GM12878 (cell line): ENCODE measurements around the gene MYO7A. TPM values are rescaled to one million over a fixed set of nuclear protein-coding genes. Genes with fewer than 3 reads are reported as not detected.

Source experiments
- ATAC-seq: fragments of 200-7000 bp; cut with Tn5 transposase; 3 replicates; pipeline ENCODE4 v1.9.1; 2020; ENCODE audit warnings: mild to moderate bottlenecking, moderate library complexity
- BruUV-seq: library from RNA; stranded (reverse); fragments of 400-500 nt; replicated peaks from 2 replicates; lab custom pipeline; 2021; lab: Mats Ljungman, UMichigan
- CTCF ChIA-PET: fragments of 300-600 bp; sonication (Branson Sonifier 250); formaldehyde crosslinking; extraction: SDS; loops from one replicate; lab custom pipeline; 2021; ENCODE audit warnings: inconsistent platforms; lab: Yijun Ruan, JAX
- POLR2A ChIA-PET: fragments of 350-600 bp; formaldehyde crosslinking; extraction: SDS; loops from one replicate; lab custom pipeline; 2021; ENCODE audit warnings: inconsistent platforms; lab: Charles Lee
- RAD21 ChIA-PET: fragments of 300-600 bp; sonication (Branson Sonifier 250); formaldehyde crosslinking; loops from one replicate; lab custom pipeline; 2023; ENCODE audit warnings: antibody characterized with exemption; ENCODE audit not compliant: unreplicated experiment; lab: Charles Lee
- SMC1A ChIA-PET: fragments of 300-600 bp; sonication (Branson Sonifier 250); formaldehyde crosslinking; loops from one replicate; lab custom pipeline; 2023; ENCODE audit not compliant: unreplicated experiment, uncharacterized antibody; lab: Charles Lee
- DNase-seq: peaks from one replicate; pipeline ENCODE4 v3.0.0-alpha.2; 2011; ENCODE audit warnings: low read depth, low spot score
- FAIRE-seq: peaks from 3 replicates; lab custom pipeline; 2011; peaks lifted over from hg19 to GRCh38; lab: Jason Lieb, UNC
- H2AFZ ChIP-seq: 2 replicates; pipeline ENCODE4 v1.6.0; 2011; ENCODE audit warnings: low read depth, low read length, control low read depth; ENCODE audit not compliant: control insufficient read depth
- H3K27ac ChIP-seq: 2 replicates; pipeline ENCODE4 v1.5.1; 2011; ENCODE audit warnings: control low read depth; ENCODE audit not compliant: control insufficient read depth, insufficient read depth
- H3K27me3 ChIP-seq, 2 experiments: replicated peaks in 1 of 2; 2 replicates each; pipeline versions ENCODE4 v1.6.0 to v1.6.1; 2011; ENCODE audit warnings: low read length in 1 of 2; ENCODE audit not compliant: control insufficient read depth in 2 of 2, insufficient read depth in 2 of 2
- H3K36me3 ChIP-seq, 2 experiments: 2 replicates each; pipeline ENCODE4 v1.5.1; 2011; ENCODE audit warnings: low read length in 1 of 2; ENCODE audit not compliant: control insufficient read depth in 2 of 2, insufficient read depth in 2 of 2
- H3K4me1 ChIP-seq: 2 replicates; pipeline ENCODE4 v1.6.1; 2011; ENCODE audit warnings: mild to moderate bottlenecking, low read length, moderate library complexity, mixed read lengths; ENCODE audit not compliant: control insufficient read depth, insufficient read depth
- H3K4me2 ChIP-seq: 2 replicates; pipeline ENCODE4 v1.6.0; 2011; ENCODE audit warnings: control low read depth; ENCODE audit not compliant: control insufficient read depth, insufficient read depth
- H3K4me3 ChIP-seq: fragments of 200-600 bp; sonication (generic); 2 replicates; pipeline ENCODE4 v1.5.1; 2016
- H3K79me2 ChIP-seq: 2 replicates; pipeline ENCODE4 v1.6.0; 2011; ENCODE audit warnings: low read length; ENCODE audit not compliant: control insufficient read depth, insufficient read depth
- H3K9ac ChIP-seq: 2 replicates; pipeline ENCODE4 v1.8.0; 2011; ENCODE audit warnings: low read length, control low read depth, mixed read lengths; ENCODE audit not compliant: control insufficient read depth, insufficient read depth
- H3K9me3 ChIP-seq: replicated peaks from 3 replicates; pipeline ENCODE4 v1.5.1; 2011; ENCODE audit warnings: mild to moderate bottlenecking, low read length; ENCODE audit not compliant: control insufficient read depth, insufficient read depth
- H4K20me1 ChIP-seq: 2 replicates; pipeline ENCODE4 v1.6.0; 2011; ENCODE audit not compliant: control insufficient read depth, insufficient read depth
- BACH1 ChIP-seq: fragments of 450-650 bp; IDR thresholded peaks from 2 replicates; pipeline ENCODE4 v1.6.1; 2017; ENCODE audit warnings: mild to moderate bottlenecking, borderline replicate concordance
- CHD1 ChIP-seq: IDR thresholded peaks from 2 replicates; pipeline ENCODE4 v1.6.1; 2012; ENCODE audit warnings: low read depth, low read length, improper control_type of control experiment
- ESRRA ChIP-seq: IDR thresholded peaks from 2 replicates; pipeline ENCODE4 v1.6.1; 2012; ENCODE audit warnings: mild to moderate bottlenecking, low read length, improper control_type of control experiment
- EZH2 ChIP-seq: IDR thresholded peaks from 2 replicates; pipeline ENCODE4 v1.6.1; 2012; ENCODE audit warnings: low read depth, mild to moderate bottlenecking, control low read depth, inconsistent platforms, low read length, borderline replicate concordance; ENCODE audit not compliant: control insufficient read depth
- GABPA ChIP-seq: IDR thresholded peaks from 2 replicates; pipeline ENCODE4 v1.6.1; 2014; ENCODE audit warnings: antibody characterized with exemption, low read depth, mild to moderate bottlenecking, inconsistent platforms
- KAT2A ChIP-seq: conservative IDR thresholded peaks from 2 replicates; pipeline ENCODE4 v1.6.1; 2011; ENCODE audit warnings: low read depth, low read length; ENCODE audit not compliant: control insufficient read depth
- NFYA ChIP-seq: IDR thresholded peaks from 2 replicates; pipeline ENCODE4 v1.6.1; 2011; ENCODE audit warnings: low read depth, mild to moderate bottlenecking, low read length, improper control_type of control experiment, borderline replicate concordance
- NRF1 ChIP-seq: conservative IDR thresholded peaks from 2 replicates; pipeline ENCODE4 v1.6.1; 2011; ENCODE audit warnings: mild to moderate bottlenecking, low read depth, low read length, improper control_type of control experiment
- SIX5 ChIP-seq: IDR thresholded peaks from 2 replicates; pipeline ENCODE4 v1.6.1; 2011; ENCODE audit warnings: mild to moderate bottlenecking, low read depth, low read length, moderate library complexity; ENCODE audit not compliant: severe bottlenecking
- SMC3 ChIP-seq: IDR thresholded peaks from 2 replicates; pipeline ENCODE4 v1.6.1; 2011; ENCODE audit warnings: low read length, improper control_type of control experiment, borderline replicate concordance
- YBX1 ChIP-seq: fragments of 450-650 bp; IDR thresholded peaks from 2 replicates; pipeline ENCODE4 v1.6.1; 2016; ENCODE audit warnings: antibody characterized with exemption
- WGBS: methylation state at CpG from one replicate; pipeline ENCODE4 v1.1.6; 2016; ENCODE audit warnings: low lambda C conversion rate; ENCODE audit not compliant: insufficient replicate concordance, insufficient coverage; ENCODE audit errors: missing lambda C conversion rate; 5-methylcytosine and 5-hydroxymethylcytosine counted together
- in situ Hi-C: fragments of 300-500 bp; cut with MboI; formaldehyde crosslinking; loops from 9 replicates; pipeline ENCODE4 v1.14.3; 2018; ENCODE audit warnings: mixed read lengths
- intact Hi-C: fragments of 100-400 bp; cut with micrococcal nuclease; formaldehyde crosslinking; loops from one replicate; pipeline ENCODE4 v1.14.2; 2022; ENCODE audit not compliant: unreplicated experiment
- polyA plus RNA-seq, 11 experiments: library from polyadenylated mRNA; depleted of rRNA in 4 of 11; unstranded in 6 of 11; stranded (reverse) in 5 of 11; fragments of >200 nt; fragmentation: Nextera tagmentation in 4 of 11; fragmentation: Illumina TruSeq in 1 of 11; extraction: Ambion mirVana in 4 of 11; extraction: Trizol in 1 of 11; gene quantifications; 1 replicate in 1 of 11; 2 replicates in 10 of 11; pipeline versions ENCODE4 v1.2.1 to v1.2.3, GENCODE V29; 2011 to 2016; ENCODE audit warnings: inconsistent platforms in 2 of 11, missing spikeins in 2 of 11, low read depth in 1 of 11
- total RNA-seq, 4 experiments: library from RNA; depleted of rRNA in 3 of 4; stranded (reverse); fragments of >200 nt in 3 of 4; fragmentation: Illumina TruSeq in 1 of 4; extraction: Trizol in 1 of 4; gene quantifications; 2 replicates each; pipeline versions ENCODE4 v1.2.1 to v1.2.3, GENCODE V29; 2013 to 2021
- TF ChIP-seq, protein P1 (sequence below): IDR thresholded peaks from 2 replicates; pipeline ENCODE4 v1.6.1; 2011; ENCODE audit warnings: borderline replicate concordance, low read depth, mild to moderate bottlenecking, moderate library complexity, low read length; ENCODE audit not compliant: insufficient read depth, poor library complexity, severe bottlenecking

The MYO7A gene
- total and polyA plus RNA-seq, 10 of the 15 experiments (the other 5 are each of a cell fraction or from before 2014, with no cell fraction given) = 0.01 to 0.21 (median 0.04) TPM; not detected in 6

DNA sequence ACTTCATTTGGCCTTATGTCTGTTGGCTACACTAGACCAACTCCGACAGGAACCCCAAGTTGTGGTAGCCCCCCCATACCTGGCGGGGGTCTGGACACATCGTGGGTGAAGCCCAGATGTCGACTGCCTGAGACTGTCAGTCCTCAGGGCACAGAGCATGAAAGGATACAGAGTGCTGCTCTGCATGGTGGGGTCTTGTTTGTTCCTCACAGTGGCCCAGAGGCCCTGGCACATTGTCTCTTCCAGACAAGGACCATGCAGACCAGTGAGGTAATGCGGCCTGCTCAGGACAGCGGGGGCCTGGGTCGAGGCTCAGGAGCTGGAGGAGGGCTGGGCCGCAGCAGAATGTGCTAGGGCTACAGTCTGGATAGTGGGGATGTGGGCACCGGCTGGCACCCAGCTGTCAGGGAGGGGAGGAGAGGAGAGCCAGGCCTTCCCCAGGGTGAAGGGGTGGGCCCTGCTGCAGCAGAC is 46.6 kb upstream of the MYO7A start:
- intact Hi-C loops (no loop called here), in situ Hi-C loops (no loop called here)
- no peak overlapping the region for H3K4me3 ChIP-seq
- ChIA-PET CTCF (interaction anchor here (1.9 to 2.5 kb wide), 3 partner anchors 10 to 162 kb away, joined by 8 to 13 read pairs (median 10); no protein-coding TSS in a partner anchor), SMC1A (interaction anchor here (0.6 to 4.5 kb wide), 3 partner anchors 9 to 507 kb away, joined by 3 to 24 read pairs (median 3); no protein-coding TSS in a partner anchor), POLR2A (no interaction called here), RAD21 (interaction anchor here (1.2 kb wide), 1 partner anchor 10 kb away, joined by 5 read pairs; no protein-coding TSS in a partner anchor)
- no peaks in the 10 kb centered on the region for H3K36me3 ChIP-seq
- DNase-seq (no peak), ATAC-seq (no peak), FAIRE-seq (no peak)
- no peak overlapping the region for H3K4me2 ChIP-seq
- no peak overlapping the region for H3K27ac ChIP-seq
- H2AFZ ChIP-seq = no peak overlapping the region
- BruUV-seq = no TSS peak
- peaks cover 14% of the 10 kb centered on the region for H3K4me1 ChIP-seq
- H3K9me3 ChIP-seq = no peaks in the 10 kb centered on the region; the same call in 2 of the 3 replicates
- no peaks in the 10 kb centered on the region for H4K20me1 ChIP-seq
- whole genome bisulfite sequencing = 46% methylated on average over 9 of the region's 9 CpGs
- no peak overlapping the region for H3K9ac ChIP-seq
- TF ChIP-seq SMC3 = no peak
- no peak for TF ChIP-seq NRF1
- no peak for TF ChIP-seq GABPA
- no peak for TF ChIP-seq ESRRA
- TF ChIP-seq CHD1 = no peak
- no peak for TF ChIP-seq YBX1
- TF ChIP-seq BACH1 = no peak
- no peak for TF ChIP-seq KAT2A
- no peak for TF ChIP-seq EZH2
- no peak for TF ChIP-seq NFYA
- TF ChIP-seq SIX5 = no peak
- TF ChIP-seq, protein P1, sequence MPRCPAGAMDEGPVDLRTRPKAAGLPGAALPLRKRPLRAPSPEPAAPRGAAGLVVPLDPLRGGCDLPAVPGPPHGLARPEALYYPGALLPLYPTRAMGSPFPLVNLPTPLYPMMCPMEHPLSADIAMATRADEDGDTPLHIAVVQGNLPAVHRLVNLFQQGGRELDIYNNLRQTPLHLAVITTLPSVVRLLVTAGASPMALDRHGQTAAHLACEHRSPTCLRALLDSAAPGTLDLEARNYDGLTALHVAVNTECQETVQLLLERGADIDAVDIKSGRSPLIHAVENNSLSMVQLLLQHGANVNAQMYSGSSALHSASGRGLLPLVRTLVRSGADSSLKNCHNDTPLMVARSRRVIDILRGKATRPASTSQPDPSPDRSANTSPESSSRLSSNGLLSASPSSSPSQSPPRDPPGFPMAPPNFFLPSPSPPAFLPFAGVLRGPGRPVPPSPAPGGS = no peak
- no peaks in the 10 kb centered on the region for H3K27me3 ChIP-seq
- H3K79me2 ChIP-seq = no peaks in the 10 kb centered on the region
